Esophagus muscularis mucosa (tissue), 4 donors: ENCODE results near the gene ZNF750.

ENCODE experiments used
- EP300 ChIP-seq: sonication (generic); formaldehyde crosslinking; IDR thresholded peaks from one replicate; pipeline ENCODE4 v1.6.1; 2017; ENCODE audit warnings: antibody characterized with exemption
- POLR2A ChIP-seq: fragments of 450-650 bp; IDR thresholded peaks from one replicate; pipeline ENCODE4 v1.6.1; 2017; ENCODE audit warnings: antibody characterized with exemption, moderate library complexity, mild to moderate bottlenecking, low read depth
- POLR2AphosphoS5 ChIP-seq, 2 donors: sonication (generic); formaldehyde crosslinking; IDR thresholded peaks; one replicate each; pipeline ENCODE4 v1.6.1; 2017; ENCODE audit warnings: antibody characterized with exemption in 2 of 2
- TF ChIP-seq, protein P1 (sequence below), 3 experiments: fragments of 200-600 bp in 2 of 3; fragments of 450-650 bp in 1 of 3; sonication (generic) in 2 of 3; IDR thresholded peaks; one replicate each; pipeline ENCODE4 v1.5.1; 2017 to 2019; ENCODE audit warnings: antibody characterized with exemption in 3 of 3, mild to moderate bottlenecking in 2 of 3, moderate library complexity in 1 of 3

DNA sequence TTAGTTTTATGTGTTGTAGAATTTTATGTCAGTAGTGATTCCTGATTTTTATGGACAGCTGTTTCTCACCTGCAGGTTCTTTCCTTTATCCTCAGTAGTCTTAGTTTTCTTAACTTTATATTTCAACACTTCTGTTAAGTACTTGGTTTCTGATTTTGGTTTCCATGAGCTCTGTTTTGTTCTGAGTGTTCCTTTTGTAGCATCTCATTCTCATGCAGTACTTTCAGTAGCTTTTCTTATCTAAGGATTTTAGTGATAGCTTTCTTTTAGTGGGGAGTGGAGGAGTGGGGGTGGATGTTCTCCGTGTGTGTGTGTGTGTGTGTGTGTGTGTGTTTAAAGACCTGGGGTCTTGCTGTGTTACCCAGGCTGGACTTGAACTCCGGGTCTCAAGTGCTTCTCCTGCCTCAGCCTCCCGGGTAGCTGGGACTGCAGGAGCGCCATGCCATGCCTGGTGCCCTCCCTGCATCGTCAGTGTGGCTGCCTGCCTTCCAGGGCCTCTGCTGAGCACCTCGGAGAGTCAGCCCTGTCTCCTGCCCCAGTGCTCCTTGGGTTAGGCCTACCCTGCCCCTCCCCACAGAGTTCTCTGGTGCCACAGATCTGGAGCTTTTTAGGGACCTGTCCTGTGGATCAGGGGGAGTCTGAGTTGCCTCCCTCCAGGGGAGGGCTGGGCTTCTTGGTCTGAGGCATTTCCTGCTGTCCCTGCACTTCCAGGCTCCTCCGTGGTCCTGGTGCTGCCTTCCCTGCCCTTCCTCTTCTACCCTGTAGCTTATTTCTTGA lies 4.3 kb upstream of the ZNF750 start:
- TF ChIP-seq, protein P1, sequence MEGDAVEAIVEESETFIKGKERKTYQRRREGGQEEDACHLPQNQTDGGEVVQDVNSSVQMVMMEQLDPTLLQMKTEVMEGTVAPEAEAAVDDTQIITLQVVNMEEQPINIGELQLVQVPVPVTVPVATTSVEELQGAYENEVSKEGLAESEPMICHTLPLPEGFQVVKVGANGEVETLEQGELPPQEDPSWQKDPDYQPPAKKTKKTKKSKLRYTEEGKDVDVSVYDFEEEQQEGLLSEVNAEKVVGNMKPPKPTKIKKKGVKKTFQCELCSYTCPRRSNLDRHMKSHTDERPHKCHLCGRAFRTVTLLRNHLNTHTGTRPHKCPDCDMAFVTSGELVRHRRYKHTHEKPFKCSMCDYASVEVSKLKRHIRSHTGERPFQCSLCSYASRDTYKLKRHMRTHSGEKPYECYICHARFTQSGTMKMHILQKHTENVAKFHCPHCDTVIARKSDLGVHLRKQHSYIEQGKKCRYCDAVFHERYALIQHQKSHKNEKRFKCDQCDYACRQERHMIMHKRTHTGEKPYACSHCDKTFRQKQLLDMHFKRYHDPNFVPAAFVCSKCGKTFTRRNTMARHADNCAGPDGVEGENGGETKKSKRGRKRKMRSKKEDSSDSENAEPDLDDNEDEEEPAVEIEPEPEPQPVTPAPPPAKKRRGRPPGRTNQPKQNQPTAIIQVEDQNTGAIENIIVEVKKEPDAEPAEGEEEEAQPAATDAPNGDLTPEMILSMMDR (IDR thresholded peaks at IDR 0.05), result no peak
- TF ChIP-seq POLR2A (no peak), POLR2AphosphoS5 (IDR thresholded peaks at IDR 0.05) (no peak), EP300 (no peak)
